ENCODE measurements around the gene MYBPC1. TPM values are rescaled to one million over a fixed set of nuclear protein-coding genes. Genes with fewer than 3 reads are reported as not detected.
A peak's percentile ranks its signal among the peaks of the same experiment; 100 is the strongest.

MYBPC1 gene
- total RNA-seq, 1 donor from 2014 or later: not detected

DNA sequence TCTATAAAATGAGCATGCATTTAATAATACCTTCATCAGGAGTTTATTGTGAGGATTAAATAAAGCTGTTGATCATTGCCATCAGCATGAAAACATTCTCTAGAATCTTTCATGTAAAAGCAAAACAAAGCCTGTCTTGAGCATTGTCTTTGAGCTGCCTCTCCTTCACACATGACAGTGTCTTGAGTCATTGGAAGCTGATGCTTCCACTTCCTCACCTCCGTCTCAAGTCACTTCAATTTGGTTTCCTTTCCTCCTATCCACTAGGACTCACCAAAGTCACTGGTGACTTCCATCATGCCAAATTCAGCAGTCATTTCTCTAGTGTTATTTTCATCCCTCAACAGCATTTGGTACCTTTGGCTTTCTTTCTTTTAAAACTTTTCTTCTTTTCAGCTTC is 31.6 kb upstream of the MYBPC1 start:
- no peak for TF ChIP-seq CTCF (conservative IDR thresholded peaks at IDR 0.05)
- Mint-ChIP-seq H3K9me3 (peaks cover 3% of the 10 kb centered on the region), H3K27me3 (ENCODE audit: low read depth) (no peaks in the 10 kb centered on the region), H3K4me3 (no peak overlapping the region), H3K27ac (ENCODE audit: unreplicated experiment) (no peak overlapping the region), H3K36me3 (ENCODE audit: low read depth) (no peaks in the 10 kb centered on the region), H3K4me1 (peaks cover 19% of the 10 kb centered on the region)
- no peak for DNase-seq (ENCODE audit: low read depth, low spot score)

DNA sequence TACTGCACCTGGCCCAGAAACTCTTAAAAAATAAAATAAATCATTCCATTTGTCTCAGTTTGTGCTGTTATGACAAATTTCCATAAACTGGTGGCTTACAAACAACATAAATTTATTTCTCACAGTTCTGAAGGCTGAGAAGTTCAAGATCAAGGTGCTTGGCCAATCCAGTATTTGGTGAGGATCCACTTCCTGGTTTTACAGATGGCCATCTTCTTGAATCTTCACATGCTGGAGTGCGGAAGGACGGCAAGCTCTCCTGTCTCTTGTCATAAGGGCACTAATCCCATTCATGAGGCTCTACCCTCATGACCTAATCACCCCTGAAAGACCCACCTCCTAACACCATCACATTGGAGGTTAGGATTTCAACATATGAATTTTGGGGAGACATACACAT is 29.9 kb upstream of the MYBPC1 start:
- no peak overlapping the region for H3K27ac Mint-ChIP-seq (ENCODE audit: unreplicated experiment)
- no peaks in the 10 kb centered on the region for H3K9me3 Mint-ChIP-seq
- no peaks in the 10 kb centered on the region for H3K27me3 Mint-ChIP-seq (ENCODE audit: low read depth)
- H3K4me1 Mint-ChIP-seq: peaks cover 27% of the 10 kb centered on the region
- H3K36me3 Mint-ChIP-seq (ENCODE audit: low read depth): no peaks in the 10 kb centered on the region
- TF ChIP-seq CTCF (conservative IDR thresholded peaks at IDR 0.05): no peak
- no peak for DNase-seq (ENCODE audit: low read depth, low spot score)
- H3K4me3 Mint-ChIP-seq: no peak overlapping the region

- no peak overlapping the region for H3K4me3 Mint-ChIP-seq
- no peak overlapping the region for H3K27ac Mint-ChIP-seq (ENCODE audit: unreplicated experiment)
- no peak for TF ChIP-seq CTCF (conservative IDR thresholded peaks at IDR 0.05)
- H3K4me1 Mint-ChIP-seq: peaks cover 32% of the 10 kb centered on the region
- H3K27me3 Mint-ChIP-seq (ENCODE audit: low read depth): no peaks in the 10 kb centered on the region
- H3K36me3 Mint-ChIP-seq (ENCODE audit: low read depth): no peaks in the 10 kb centered on the region
- no peak for DNase-seq (ENCODE audit: low read depth, low spot score)
- H3K9me3 Mint-ChIP-seq: no peaks in the 10 kb centered on the region
Measured at GRCh38 chr12:101566318-101566717, 28.5 kb upstream of the MYBPC1 start.

DNA sequence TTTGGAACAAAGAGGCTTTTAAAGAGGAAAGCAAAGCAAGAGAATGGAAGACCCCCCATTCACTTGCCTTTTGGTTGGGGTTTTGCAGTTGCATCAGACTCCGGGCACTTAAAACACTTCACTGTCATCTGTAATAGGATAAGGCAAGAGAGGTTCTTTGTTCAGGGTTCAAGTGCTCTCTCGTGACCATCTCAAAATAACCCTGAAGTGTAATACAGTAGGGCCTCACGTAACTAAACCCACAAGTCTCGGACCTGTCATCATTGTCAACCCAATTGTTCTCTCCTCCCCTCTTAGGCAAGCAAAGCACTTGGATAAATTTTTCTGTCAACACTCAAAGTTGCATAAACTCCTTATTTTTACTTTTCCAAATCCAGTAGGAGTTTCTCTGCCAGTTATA is 26.9 kb upstream of the MYBPC1 start:
- Mint-ChIP-seq H3K4me3 (no peak overlapping the region), H3K4me1 (peaks cover 32% of the 10 kb centered on the region), H3K36me3 (ENCODE audit: low read depth) (no peaks in the 10 kb centered on the region), H3K27ac (ENCODE audit: unreplicated experiment) (peak overlapping the region; percentile 44), H3K27me3 (ENCODE audit: low read depth) (no peaks in the 10 kb centered on the region), H3K9me3 (no peaks in the 10 kb centered on the region)
- no peak for DNase-seq (ENCODE audit: low read depth, low spot score)
- TF ChIP-seq CTCF (conservative IDR thresholded peaks at IDR 0.05): no peak

- no peak overlapping the region for H3K27ac Mint-ChIP-seq (ENCODE audit: unreplicated experiment)
- TF ChIP-seq CTCF (conservative IDR thresholded peaks at IDR 0.05): peak; percentile 62
Measured at GRCh38 chr12:101570047-101570446, 24.7 kb upstream of the MYBPC1 start.

DNA sequence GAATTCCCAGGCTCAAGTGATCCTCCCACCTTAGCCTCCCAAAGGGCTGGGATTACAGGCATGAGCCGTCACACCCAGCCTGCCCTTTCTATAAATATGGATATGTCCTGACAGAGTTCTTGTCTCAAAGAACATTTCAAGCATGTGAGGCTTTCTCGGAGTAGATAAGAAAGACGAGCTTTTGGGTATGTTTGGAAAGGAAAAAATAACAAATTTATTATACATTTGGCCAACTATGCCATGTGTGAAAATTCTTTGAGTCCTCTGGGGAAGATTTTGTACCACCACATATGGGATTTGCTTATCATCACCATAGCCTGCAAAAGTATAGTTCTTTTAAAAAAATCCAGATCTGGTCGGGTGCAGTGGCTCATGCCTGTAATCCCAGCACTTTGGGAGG is 23.7 kb upstream of the MYBPC1 start:
- Mint-ChIP-seq H3K36me3 (ENCODE audit: low read depth) (no peaks in the 10 kb centered on the region), H3K27ac (ENCODE audit: unreplicated experiment) (no peak overlapping the region), H3K27me3 (ENCODE audit: low read depth) (no peaks in the 10 kb centered on the region), H3K4me1 (peaks cover 30% of the 10 kb centered on the region), H3K9me3 (no peaks in the 10 kb centered on the region), H3K4me3 (no peak overlapping the region)
- DNase-seq (ENCODE audit: low read depth, low spot score): no peak
- TF ChIP-seq CTCF (conservative IDR thresholded peaks at IDR 0.05): no peak

More at GRCh38 chr12:101570047-101570446, 24.7 kb upstream of the MYBPC1 start:
- Mint-ChIP-seq H3K9me3 (no peaks in the 10 kb centered on the region), H3K4me3 (no peak overlapping the region), H3K27me3 (ENCODE audit: low read depth) (no peaks in the 10 kb centered on the region), H3K4me1 (peaks cover 32% of the 10 kb centered on the region), H3K36me3 (ENCODE audit: low read depth) (no peaks in the 10 kb centered on the region)
- no peak for DNase-seq (ENCODE audit: low read depth, low spot score)

Data from neural crest cell (in vitro differentiated cells).